ENCODE data around the gene ETV6. TPM values are rescaled to one million over a fixed set of nuclear protein-coding genes. Genes with fewer than 3 reads are reported as not detected.

The ETV6 gene
- total and polyA plus RNA-seq, 5 experiments from 2014 or later, result 0.94 to 13.2 (median 2.2) TPM

DNA sequence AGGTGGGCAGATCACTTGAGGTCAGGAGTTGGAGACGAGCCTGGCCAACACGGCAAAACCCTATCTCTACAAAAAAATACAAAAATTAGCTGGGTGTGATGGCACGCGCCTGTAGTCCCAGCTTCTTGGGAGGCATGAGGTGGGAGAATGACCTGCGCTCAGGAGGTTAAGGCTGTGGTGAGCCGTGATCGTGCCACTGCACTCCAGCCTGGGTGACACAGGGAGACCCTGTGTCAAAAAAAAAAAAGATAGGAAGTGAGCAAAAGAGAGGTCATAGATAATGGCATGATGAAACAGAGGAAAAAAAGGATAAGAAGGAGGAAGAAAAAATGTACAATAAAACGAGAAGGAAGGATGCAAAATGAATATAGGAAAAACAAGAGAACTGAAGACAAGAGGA is 159.5 kb downstream of the ETV6 start:
- H3K27ac Mint-ChIP-seq, result peak overlapping the region in 2 of 10 donors; percentile 13 to 42
- no peak for ATAC-seq
- no peaks in the 10 kb centered on the region for H3K9me3 Mint-ChIP-seq
- POLR2A ChIA-PET, result interaction anchor here (0.7 kb wide), 1 partner anchor 698 kb away, joined by 4 read pairs; no protein-coding TSS in a partner anchor
- no peak for DNase-seq
- H3K4me1 Mint-ChIP-seq, result peaks cover 18 to 57% (median 28%) of the 10 kb centered on the region in 4 donors
- H3K4me3 Mint-ChIP-seq, result no peak overlapping the region
- H3K27me3 Mint-ChIP-seq, result no peaks in the 10 kb centered on the region
- H3K36me3 Mint-ChIP-seq, result peaks cover 0 to 4% (median 2%) of the 10 kb centered on the region in 3 donors

DNA sequence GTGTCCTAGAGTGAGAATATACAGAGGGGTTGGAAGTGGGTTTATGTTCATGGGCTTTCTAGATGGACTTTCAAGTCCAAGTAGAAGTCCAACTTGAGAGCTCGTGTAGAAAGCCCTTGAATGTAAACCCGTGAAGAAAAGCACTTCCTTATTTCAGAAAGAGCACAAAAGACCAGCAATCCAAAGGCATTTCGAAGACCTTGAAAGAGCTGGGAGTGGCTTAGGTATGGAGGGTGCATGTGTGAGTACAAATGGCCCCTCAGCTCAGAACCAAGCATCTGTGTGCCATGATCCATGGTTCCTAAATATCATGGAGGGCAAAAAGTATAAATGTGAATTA is 160.7 kb downstream of the ETV6 start:
- H3K27ac Mint-ChIP-seq, result peak overlapping the region in 1 of 10 donors; percentile 17
- H3K27me3 Mint-ChIP-seq, result no peaks in the 10 kb centered on the region
- no peaks in the 10 kb centered on the region for H3K9me3 Mint-ChIP-seq
- no peak for DNase-seq
- H3K4me3 Mint-ChIP-seq, result no peak overlapping the region
- peaks cover 16 to 68% (median 27%) of the 10 kb centered on the region in 4 donors for H3K4me1 Mint-ChIP-seq
- POLR2A ChIA-PET, result no interaction called here
- ATAC-seq, result no peak
- peaks cover 0 to 2% (median 0%) of the 10 kb centered on the region in 3 donors for H3K36me3 Mint-ChIP-seq

DNA sequence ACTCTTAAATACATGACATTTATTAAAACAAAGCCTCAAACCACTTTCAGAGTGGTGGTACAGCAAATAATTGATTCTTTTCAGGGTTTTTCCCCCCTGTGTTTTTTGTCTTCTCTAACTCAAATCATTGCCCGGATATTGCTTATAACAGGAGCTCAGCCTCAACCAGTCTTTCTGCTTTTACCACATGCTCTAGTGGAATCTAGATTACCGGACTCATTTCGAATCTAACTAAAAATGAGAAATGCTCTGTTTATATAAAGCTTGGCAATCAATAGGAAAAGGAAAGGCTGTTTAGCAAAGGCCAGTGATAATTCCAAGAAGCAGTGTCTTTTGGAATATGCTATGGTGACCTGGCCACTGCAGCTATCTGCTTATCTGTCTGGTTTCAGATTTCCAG is 161.5 kb downstream of the ETV6 start:
- POLR2A ChIA-PET, result no interaction called here
- Mint-ChIP-seq H3K4me3 (no peak overlapping the region), H3K4me1 (peaks cover 12 to 65% (median 25%) of the 10 kb centered on the region in 4 donors), H3K27ac (peak overlapping the region in 1 of 10 donors; percentile 57), H3K9me3 (no peaks in the 10 kb centered on the region), H3K36me3 (no peaks in the 10 kb centered on the region), H3K27me3 (no peaks in the 10 kb centered on the region)
- DNase-seq, result no peak
- ATAC-seq, result no peak

- Mint-ChIP-seq H3K27me3 (no peaks in the 10 kb centered on the region), H3K36me3 (no peaks in the 10 kb centered on the region), H3K9me3 (no peaks in the 10 kb centered on the region), H3K4me1 (peaks cover 9 to 60% (median 21%) of the 10 kb centered on the region in 4 donors), H3K27ac (peak overlapping the region in 9 of 10 donors; percentile 34 to 93 (median 61)), H3K4me3 (peak overlapping the region; percentile 34 to 74 (median 66))
- DNase-seq (no peak), ATAC-seq (no peak)
- POLR2A ChIA-PET, result no interaction called here
These were observed 162.7 kb downstream of the ETV6 start for GRCh38 chr12:11812241-11812585.

DNA sequence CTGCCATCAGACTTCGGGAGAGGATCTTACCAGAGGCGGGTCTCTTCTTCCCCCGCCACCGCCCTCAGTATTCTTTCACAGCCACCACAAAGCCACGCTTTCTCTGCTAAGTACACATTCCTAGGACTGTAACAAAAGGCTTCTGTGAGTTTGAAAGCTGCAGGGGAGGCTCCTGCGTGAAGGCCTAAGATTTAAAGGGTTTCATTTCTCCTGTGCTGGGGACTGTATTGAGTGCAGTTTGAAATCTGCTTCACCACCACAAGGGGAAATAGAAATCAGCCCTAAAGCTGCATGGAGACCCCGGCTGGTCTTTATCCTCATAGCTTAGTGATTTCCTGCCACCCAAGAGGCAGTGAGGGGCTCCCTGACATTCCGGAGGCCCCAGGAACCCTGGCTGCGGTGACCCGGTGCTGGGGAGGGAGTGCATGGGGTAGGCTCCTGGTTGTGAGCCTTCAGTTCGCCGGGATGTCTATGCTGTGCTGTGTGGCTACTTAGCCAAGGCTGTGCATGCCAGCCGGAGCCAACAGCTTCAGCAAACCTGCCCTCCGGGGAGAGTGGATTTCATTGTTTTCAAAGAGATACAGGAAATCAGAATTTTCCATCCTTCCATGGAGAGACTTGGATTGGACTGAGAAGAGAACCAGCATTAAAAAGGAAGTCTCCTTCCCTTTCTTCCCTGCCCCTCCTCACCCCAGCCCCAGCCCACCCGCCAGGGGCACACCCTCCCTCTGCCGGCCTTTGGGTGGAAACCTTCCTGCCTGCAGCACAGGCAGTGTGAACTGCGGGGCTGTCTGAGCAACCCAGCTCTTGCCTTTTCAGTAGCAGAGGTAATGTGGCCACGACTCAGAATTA is 163.3 kb downstream of the ETV6 start:
- Mint-ChIP-seq H3K27me3 (no peaks in the 10 kb centered on the region), H3K4me3 (peak overlapping the region; percentile 42 to 74 (median 66)), H3K9me3 (no peaks in the 10 kb centered on the region), H3K4me1 (peaks cover 9 to 54% (median 20%) of the 10 kb centered on the region in 4 donors), H3K36me3 (no peaks in the 10 kb centered on the region), H3K27ac (peak overlapping the region in 9 of 10 donors; percentile 34 to 93 (median 61))
- ATAC-seq (peak; percentile 78 to 86), DNase-seq (peak in 5 of 10 donors; percentile 6 to 34 (median 14))
- POLR2A ChIA-PET, result no interaction called here

DNA sequence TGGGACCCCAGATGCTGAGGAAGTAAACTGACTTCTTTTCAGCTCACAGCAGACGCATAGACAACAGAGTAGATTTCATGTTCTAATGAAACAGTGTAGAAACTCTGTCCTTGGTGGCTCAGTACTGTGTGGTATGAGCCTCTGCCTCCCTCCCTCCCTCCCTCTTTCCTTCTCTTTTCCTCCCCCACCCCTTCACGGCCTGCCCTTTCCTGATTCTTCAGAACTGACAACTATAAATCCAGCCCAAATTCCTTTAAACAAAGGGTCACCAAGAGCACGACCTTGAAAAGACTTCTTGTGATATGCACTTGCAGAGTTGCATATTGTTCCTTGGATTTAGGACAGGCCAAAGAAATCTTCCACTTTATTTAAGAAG is 164.0 kb downstream of the ETV6 start:
- no peak for DNase-seq
- peak in 1 of 2 donors; percentile 26 for ATAC-seq
- H3K27ac Mint-ChIP-seq, result peak overlapping the region in 2 of 10 donors; percentile 48 to 77
- H3K9me3 Mint-ChIP-seq, result no peaks in the 10 kb centered on the region
- no peaks in the 10 kb centered on the region for H3K27me3 Mint-ChIP-seq
- POLR2A ChIA-PET, result no interaction called here
- H3K4me1 Mint-ChIP-seq, result peaks cover 9 to 53% (median 21%) of the 10 kb centered on the region in 4 donors
- peak overlapping the region in 9 of 10 donors; percentile 40 to 74 (median 60) for H3K4me3 Mint-ChIP-seq
- H3K36me3 Mint-ChIP-seq, result no peaks in the 10 kb centered on the region

- no peak for DNase-seq
- Mint-ChIP-seq H3K27ac (peak overlapping the region in 3 of 10 donors; percentile 32 to 57 (median 50)), H3K9me3 (no peaks in the 10 kb centered on the region), H3K4me3 (peak overlapping the region in 1 of 10 donors; percentile 8), H3K4me1 (peaks cover 9 to 46% (median 21%) of the 10 kb centered on the region in 4 donors), H3K27me3 (no peaks in the 10 kb centered on the region), H3K36me3 (no peaks in the 10 kb centered on the region)
- POLR2A ChIA-PET, result no interaction called here
- ATAC-seq, result no peak
These were observed 164.9 kb downstream of the ETV6 start for GRCh38 chr12:11814374-11814773.

DNA sequence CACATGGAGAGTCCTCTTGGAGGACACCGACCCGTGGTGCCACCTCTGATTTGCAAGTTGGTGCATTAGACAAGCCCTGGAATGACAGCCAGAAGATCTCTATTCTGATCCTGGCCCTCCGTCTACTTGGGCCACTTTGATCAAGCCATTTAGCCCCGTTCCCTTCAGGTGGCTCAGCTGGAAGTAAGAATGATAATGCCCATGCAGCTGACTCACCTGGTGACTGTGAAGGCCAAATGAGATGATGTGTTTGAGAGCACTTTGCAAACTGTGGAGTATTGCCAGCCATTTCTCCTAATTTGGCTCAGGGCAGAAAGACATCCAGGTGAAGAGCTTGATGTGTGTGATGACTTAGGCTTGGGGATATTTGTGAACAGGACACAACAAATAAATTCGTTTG is 165.9 kb downstream of the ETV6 start:
- H3K4me1 Mint-ChIP-seq, result peaks cover 9 to 38% (median 21%) of the 10 kb centered on the region in 4 donors
- H3K4me3 Mint-ChIP-seq, result no peak overlapping the region
- no peaks in the 10 kb centered on the region for H3K27me3 Mint-ChIP-seq
- no peak overlapping the region for H3K27ac Mint-ChIP-seq
- DNase-seq (no peak), ATAC-seq (no peak)
- POLR2A ChIA-PET, result no interaction called here
- H3K36me3 Mint-ChIP-seq, result no peaks in the 10 kb centered on the region
- H3K9me3 Mint-ChIP-seq, result no peaks in the 10 kb centered on the region

DNA sequence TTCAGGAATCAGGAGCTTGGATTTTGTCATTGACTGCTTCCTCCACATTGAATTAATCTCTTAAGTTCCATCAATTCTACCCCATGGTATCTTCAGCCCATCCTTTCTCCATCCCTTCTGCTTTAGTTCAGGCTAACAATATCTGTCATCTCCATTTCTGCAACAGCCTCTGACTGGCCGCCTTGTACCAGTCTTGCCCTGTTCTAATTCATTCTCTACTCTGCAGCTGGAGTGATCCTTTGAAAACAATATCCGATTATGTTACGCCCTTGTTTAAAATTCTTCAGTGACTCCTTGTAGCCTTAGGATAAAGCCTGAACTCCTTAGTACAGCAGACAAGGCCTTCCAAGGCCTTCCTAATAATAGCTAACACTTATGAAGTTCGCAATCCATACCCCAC is 170.2 kb downstream of the ETV6 start:
- H3K27ac Mint-ChIP-seq, result no peak overlapping the region
- ATAC-seq, result no peak
- H3K4me3 Mint-ChIP-seq, result no peak overlapping the region
- H3K4me1 Mint-ChIP-seq, result peaks cover 6 to 33% (median 16%) of the 10 kb centered on the region in 4 donors
- POLR2A ChIA-PET, result no interaction called here
- DNase-seq, result no peak
- peaks cover 2 to 4% (median 2%) of the 10 kb centered on the region in 3 donors for H3K36me3 Mint-ChIP-seq
- no peaks in the 10 kb centered on the region for H3K27me3 Mint-ChIP-seq
- H3K9me3 Mint-ChIP-seq, result no peaks in the 10 kb centered on the region

GRCh38 chr12:11820476-11820875 is 171.0 kb downstream of the ETV6 start:
- ATAC-seq (no peak), DNase-seq (no peak)
- Mint-ChIP-seq H3K9me3 (no peaks in the 10 kb centered on the region), H3K27me3 (no peaks in the 10 kb centered on the region), H3K4me1 (peaks cover 6 to 35% (median 16%) of the 10 kb centered on the region in 4 donors), H3K36me3 (peaks cover 2 to 8% (median 4%) of the 10 kb centered on the region in 3 donors), H3K27ac (no peak overlapping the region), H3K4me3 (no peak overlapping the region)
- POLR2A ChIA-PET, result no interaction called here

GRCh38 chr12:11821386-11822080 is 172.1 kb downstream of the ETV6 start:
- Mint-ChIP-seq H3K4me3 (peak overlapping the region in 2 of 10 donors; percentile 0 to 21), H3K36me3 (peaks cover 2 to 14% (median 4%) of the 10 kb centered on the region in 3 donors), H3K27ac (peak overlapping the region in 5 of 10 donors; percentile 3 to 83 (median 28)), H3K9me3 (no peaks in the 10 kb centered on the region), H3K4me1 (peaks cover 6 to 36% (median 16%) of the 10 kb centered on the region in 4 donors), H3K27me3 (no peaks in the 10 kb centered on the region)
- DNase-seq (no peak), ATAC-seq (no peak)
- POLR2A ChIA-PET, result no interaction called here

GRCh38 chr12:11822081-11822834 is 172.8 kb downstream of the ETV6 start:
- DNase-seq (peak in 6 of 10 donors; percentile 1 to 23 (median 12)), ATAC-seq (peak in 1 of 2 donors; percentile 68)
- POLR2A ChIA-PET, result no interaction called here
- Mint-ChIP-seq H3K36me3 (peaks cover 2 to 20% (median 4%) of the 10 kb centered on the region in 3 donors), H3K27me3 (no peaks in the 10 kb centered on the region), H3K4me1 (peaks cover 6 to 35% (median 16%) of the 10 kb centered on the region in 4 donors), H3K27ac (peak overlapping the region in 6 of 10 donors; percentile 3 to 83 (median 24)), H3K4me3 (peak overlapping the region in 4 of 10 donors; percentile 0 to 68 (median 27)), H3K9me3 (no peaks in the 10 kb centered on the region)
